ENCODE measurements around the gene COQ8A. TPM values are rescaled to one million over a fixed set of nuclear protein-coding genes. Genes with fewer than 3 reads are reported as not detected.

The COQ8A gene
- total and polyA plus RNA-seq, 2 experiments from 2014 or later: 22.9 to 26.4 TPM

DNA sequence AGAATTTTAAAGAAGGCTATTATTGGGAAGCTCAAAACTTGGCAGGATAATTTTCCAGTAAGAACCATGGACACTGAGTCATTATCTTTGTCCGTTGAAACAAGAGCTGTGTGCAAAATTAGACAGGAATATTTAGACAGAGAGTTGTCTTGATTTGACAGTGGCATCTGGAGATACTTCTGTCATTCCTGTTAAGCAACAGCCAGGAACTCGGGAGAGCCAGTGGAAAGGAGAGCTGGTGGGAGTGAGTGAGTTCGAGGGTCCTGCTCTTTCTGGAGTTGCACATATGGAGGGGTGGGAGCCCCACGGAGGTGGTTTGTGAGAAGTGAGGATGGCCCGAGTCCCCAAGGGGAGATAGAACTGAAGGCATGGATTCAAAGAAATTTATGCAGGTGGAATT is 3.1 kb downstream of the COQ8A start:
- Histone ChIP-seq H3K4me3 (no peak overlapping the region), H3K36me3 (replicated peaks; ENCODE audit: insufficient read depth, low read depth) (no peaks in the 10 kb centered on the region), H3K9me3 (ENCODE audit: low read depth) (no peaks in the 10 kb centered on the region), H2AFZ (no peak overlapping the region), H4K20me1 (ENCODE audit: insufficient read depth, poor library complexity, severe bottlenecking) (no peaks in the 10 kb centered on the region), H3K27ac (no peak overlapping the region), H3K4me2 (no peak overlapping the region), H3K4me1 (ENCODE audit: insufficient read depth) (peaks cover 30% of the 10 kb centered on the region), H3K79me2 (peaks cover 53% of the 10 kb centered on the region), H3K9me2 (replicated peaks; ENCODE audit: insufficient read depth) (no peaks in the 10 kb centered on the region), H3K27me3 (no peaks in the 10 kb centered on the region)
- DNase-seq (ENCODE audit: low spot score): no peak
- 84% methylated on average over 5 of the region's 5 CpGs for WGBS (ENCODE audit: low lambda C conversion rate, missing lambda C conversion rate)
- TF ChIP-seq EZH2phosphoT487 (IDR thresholded peaks at IDR 0.05; ENCODE audit: low read depth, severe bottlenecking, unreplicated experiment): no peak
- no peak for TF ChIP-seq EZH2 (IDR thresholded peaks at IDR 0.05; ENCODE audit: borderline replicate concordance)
- TF ChIP-seq, protein P1, sequence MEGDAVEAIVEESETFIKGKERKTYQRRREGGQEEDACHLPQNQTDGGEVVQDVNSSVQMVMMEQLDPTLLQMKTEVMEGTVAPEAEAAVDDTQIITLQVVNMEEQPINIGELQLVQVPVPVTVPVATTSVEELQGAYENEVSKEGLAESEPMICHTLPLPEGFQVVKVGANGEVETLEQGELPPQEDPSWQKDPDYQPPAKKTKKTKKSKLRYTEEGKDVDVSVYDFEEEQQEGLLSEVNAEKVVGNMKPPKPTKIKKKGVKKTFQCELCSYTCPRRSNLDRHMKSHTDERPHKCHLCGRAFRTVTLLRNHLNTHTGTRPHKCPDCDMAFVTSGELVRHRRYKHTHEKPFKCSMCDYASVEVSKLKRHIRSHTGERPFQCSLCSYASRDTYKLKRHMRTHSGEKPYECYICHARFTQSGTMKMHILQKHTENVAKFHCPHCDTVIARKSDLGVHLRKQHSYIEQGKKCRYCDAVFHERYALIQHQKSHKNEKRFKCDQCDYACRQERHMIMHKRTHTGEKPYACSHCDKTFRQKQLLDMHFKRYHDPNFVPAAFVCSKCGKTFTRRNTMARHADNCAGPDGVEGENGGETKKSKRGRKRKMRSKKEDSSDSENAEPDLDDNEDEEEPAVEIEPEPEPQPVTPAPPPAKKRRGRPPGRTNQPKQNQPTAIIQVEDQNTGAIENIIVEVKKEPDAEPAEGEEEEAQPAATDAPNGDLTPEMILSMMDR (IDR thresholded peaks at IDR 0.05; ENCODE audit: poor library complexity): no peak

DNA sequence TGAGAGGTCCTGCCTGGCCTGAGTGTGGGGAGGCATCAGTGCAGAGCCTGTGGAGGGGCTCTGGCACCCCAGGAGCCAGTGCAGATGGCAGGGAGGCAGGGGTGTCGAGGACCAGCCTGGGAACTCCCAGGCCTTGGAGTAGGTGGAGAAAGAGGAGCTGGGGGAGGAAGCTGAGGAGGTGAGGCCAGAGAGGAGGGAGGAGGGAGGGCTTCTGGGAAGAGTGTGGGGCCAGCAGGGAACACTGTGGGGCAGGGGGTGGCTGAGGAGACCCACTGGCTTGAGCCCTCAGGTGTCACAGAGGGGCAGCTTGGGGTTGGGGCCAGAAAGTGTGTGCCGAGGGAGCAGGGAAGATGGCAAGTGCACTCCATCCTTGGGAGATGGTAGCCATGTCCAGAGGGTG is 3.8 kb downstream of the COQ8A start:
- Histone ChIP-seq H3K4me3 (no peak overlapping the region), H3K27me3 (no peaks in the 10 kb centered on the region), H3K79me2 (peaks cover 61% of the 10 kb centered on the region), H2AFZ (no peak overlapping the region), H3K9me3 (ENCODE audit: low read depth) (no peaks in the 10 kb centered on the region), H3K27ac (peak overlapping the region; percentile 90), H3K36me3 (replicated peaks; ENCODE audit: insufficient read depth, low read depth) (no peaks in the 10 kb centered on the region), H3K4me1 (ENCODE audit: insufficient read depth) (peaks cover 25% of the 10 kb centered on the region), H4K20me1 (ENCODE audit: insufficient read depth, poor library complexity, severe bottlenecking) (no peaks in the 10 kb centered on the region), H3K9me2 (replicated peaks; ENCODE audit: insufficient read depth) (no peaks in the 10 kb centered on the region), H3K4me2 (no peak overlapping the region)
- DNase-seq (ENCODE audit: low spot score): no peak
- WGBS (ENCODE audit: low lambda C conversion rate, missing lambda C conversion rate): 78% methylated on average over 2 of the region's 2 CpGs
- TF ChIP-seq EZH2 (IDR thresholded peaks at IDR 0.05; ENCODE audit: borderline replicate concordance) (no peak), EZH2phosphoT487 (IDR thresholded peaks at IDR 0.05; ENCODE audit: low read depth, severe bottlenecking, unreplicated experiment) (no peak)
- TF ChIP-seq, protein P1 (IDR thresholded peaks at IDR 0.05; ENCODE audit: poor library complexity): no peak

DNA sequence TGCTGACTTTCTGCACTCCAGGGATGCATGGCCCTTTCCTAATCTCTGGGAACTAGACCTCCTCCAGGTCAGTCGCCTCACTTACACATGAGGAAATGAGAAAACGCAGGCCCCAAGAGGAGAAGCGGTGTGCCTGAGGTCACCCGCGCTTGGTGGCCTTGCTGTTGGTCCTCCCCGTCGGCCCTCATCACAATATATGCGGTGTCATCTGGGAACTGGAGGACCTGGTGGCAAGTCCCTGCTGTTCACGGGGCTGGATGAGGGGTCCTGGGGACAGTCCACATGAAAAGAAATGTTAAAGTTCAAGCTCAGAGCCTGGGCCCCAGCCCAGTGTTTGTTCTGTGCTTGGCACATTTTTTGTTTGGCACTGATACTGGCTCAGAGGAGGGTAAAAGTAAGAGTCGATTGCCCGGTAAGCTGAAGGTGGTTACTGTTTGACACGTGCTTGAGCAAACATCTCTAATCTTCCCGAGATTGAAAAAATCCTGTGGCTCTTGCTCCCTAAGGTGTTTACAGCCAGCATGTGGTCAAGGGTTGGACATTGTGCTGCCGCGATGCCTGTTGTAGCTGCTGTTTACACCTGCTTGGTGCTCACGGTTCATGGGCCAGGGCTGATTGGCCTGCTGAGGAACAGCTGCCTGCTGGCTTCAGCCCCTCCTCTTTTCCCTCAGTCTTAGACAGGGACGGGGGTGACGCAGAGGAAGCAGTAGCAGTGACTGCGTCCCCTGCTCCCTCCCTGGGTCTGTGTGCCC is 5.2 kb downstream of the COQ8A start:
- DNase-seq (ENCODE audit: low spot score): peak; percentile 82
- Histone ChIP-seq H3K36me3 (replicated peaks; ENCODE audit: insufficient read depth, low read depth) (no peaks in the 10 kb centered on the region), H4K20me1 (ENCODE audit: insufficient read depth, poor library complexity, severe bottlenecking) (no peaks in the 10 kb centered on the region), H3K9me3 (ENCODE audit: low read depth) (no peaks in the 10 kb centered on the region), H3K9me2 (replicated peaks; ENCODE audit: insufficient read depth) (no peaks in the 10 kb centered on the region), H3K4me3 (no peak overlapping the region), H3K27ac (peak overlapping the region; percentile 90), H3K79me2 (peaks cover 73% of the 10 kb centered on the region), H2AFZ (no peak overlapping the region), H3K4me2 (peak overlapping the region; percentile 66), H3K4me1 (ENCODE audit: insufficient read depth) (peaks cover 25% of the 10 kb centered on the region), H3K27me3 (no peaks in the 10 kb centered on the region)
- WGBS (ENCODE audit: low lambda C conversion rate, missing lambda C conversion rate): 53% methylated on average over 19 of the region's 19 CpGs
- TF ChIP-seq, protein P1 (IDR thresholded peaks at IDR 0.05; ENCODE audit: poor library complexity): no peak
- peak; percentile 55 for TF ChIP-seq EZH2phosphoT487 (IDR thresholded peaks at IDR 0.05; ENCODE audit: low read depth, severe bottlenecking, unreplicated experiment)

All from hepatocyte (in vitro differentiated cells).